Adipocyte (in vitro differentiated cells): ENCODE measurements around the gene IFIT3.

Experiments
- DNase-seq: peaks from one replicate; pipeline ENCODE4 v3.0.0-alpha.2; 2015; ENCODE audit warnings: low read depth
- H3K27me3 ChIP-seq: replicated peaks from 2 replicates; pipeline ENCODE4 v1.7.0; 2013; ENCODE audit warnings: mild to moderate bottlenecking, low read length, moderate library complexity; ENCODE audit not compliant: control insufficient read depth, insufficient read depth
- H3K36me3 ChIP-seq: 2 replicates; pipeline ENCODE4 v1.7.0; 2013; ENCODE audit warnings: low read length, mild to moderate bottlenecking, moderate library complexity; ENCODE audit not compliant: control insufficient read depth, insufficient read depth, severe bottlenecking
- H3K4me1 ChIP-seq: 2 replicates; pipeline ENCODE4 v1.7.0; 2013; ENCODE audit warnings: mild to moderate bottlenecking, low read length, moderate library complexity; ENCODE audit not compliant: control insufficient read depth, insufficient read depth
- H3K4me3 ChIP-seq: 2 replicates; pipeline ENCODE4 v1.7.0; 2013; ENCODE audit warnings: mild to moderate bottlenecking, low read length, moderate library complexity
- H3K9ac ChIP-seq: 2 replicates; pipeline ENCODE4 v1.7.0; 2013; ENCODE audit warnings: mild to moderate bottlenecking, low read length, moderate library complexity
- H3K9me3 ChIP-seq: 2 replicates; pipeline ENCODE4 v1.7.0; 2013; ENCODE audit warnings: mild to moderate bottlenecking, low read length, moderate library complexity; ENCODE audit not compliant: control insufficient read depth

The IFIT3 gene

GRCh38 chr10:89294721-89295239 lies 33.0 kb upstream of the IFIT3 start:
- Histone ChIP-seq H3K4me1 (peaks cover 29% of the 10 kb centered on the region), H3K36me3 (no peaks in the 10 kb centered on the region), H3K9ac (no peak overlapping the region), H3K27me3 (no peaks in the 10 kb centered on the region), H3K9me3 (no peaks in the 10 kb centered on the region), H3K4me3 (no peak overlapping the region)
- no peak for DNase-seq

GRCh38 chr10:89295597-89295996 lies 32.2 kb upstream of the IFIT3 start:
- H3K27me3 ChIP-seq: no peaks in the 10 kb centered on the region
- peak; percentile 86 for DNase-seq
- no peaks in the 10 kb centered on the region for H3K9me3 ChIP-seq
- H3K9ac ChIP-seq: peak overlapping the region; percentile 67
- peaks cover 29% of the 10 kb centered on the region for H3K4me1 ChIP-seq
- H3K36me3 ChIP-seq: no peaks in the 10 kb centered on the region
- peak overlapping the region; percentile 67 for H3K4me3 ChIP-seq

- peak; percentile 76 for DNase-seq
- H3K4me1 ChIP-seq: peaks cover 35% of the 10 kb centered on the region
- H3K9ac ChIP-seq: peak overlapping the region; percentile 76
- no peaks in the 10 kb centered on the region for H3K27me3 ChIP-seq
- peak overlapping the region; percentile 67 for H3K4me3 ChIP-seq
- no peaks in the 10 kb centered on the region for H3K36me3 ChIP-seq
- H3K9me3 ChIP-seq: no peaks in the 10 kb centered on the region
Measured at GRCh38 chr10:89296220-89296648, 31.6 kb upstream of the IFIT3 start.

GRCh38 chr10:89297356-89297755 lies 30.4 kb upstream of the IFIT3 start:
- no peak for DNase-seq
- Histone ChIP-seq H3K27me3 (no peaks in the 10 kb centered on the region), H3K4me1 (peaks cover 40% of the 10 kb centered on the region), H3K36me3 (no peaks in the 10 kb centered on the region), H3K4me3 (no peak overlapping the region), H3K9me3 (no peaks in the 10 kb centered on the region), H3K9ac (no peak overlapping the region)

- Histone ChIP-seq H3K9ac (no peak overlapping the region), H3K4me1 (peaks cover 44% of the 10 kb centered on the region), H3K36me3 (no peaks in the 10 kb centered on the region), H3K9me3 (no peaks in the 10 kb centered on the region), H3K27me3 (no peaks in the 10 kb centered on the region), H3K4me3 (no peak overlapping the region)
- DNase-seq: no peak
Measured at GRCh38 chr10:89297791-89298190, 30.0 kb upstream of the IFIT3 start.

GRCh38 chr10:89299031-89299430 lies 28.8 kb upstream of the IFIT3 start:
- no peaks in the 10 kb centered on the region for H3K27me3 ChIP-seq

GRCh38 chr10:89301232-89301631 lies 26.6 kb upstream of the IFIT3 start:
- peak overlapping the region; percentile 90 for H3K9ac ChIP-seq
- H3K36me3 ChIP-seq: peaks cover 3% of the 10 kb centered on the region
- peaks cover 33% of the 10 kb centered on the region for H3K4me1 ChIP-seq
- DNase-seq: peak; percentile 63
- no peaks in the 10 kb centered on the region for H3K27me3 ChIP-seq
- H3K4me3 ChIP-seq: peak overlapping the region; percentile 87
- H3K9me3 ChIP-seq: no peaks in the 10 kb centered on the region

More at GRCh38 chr10:89299031-89299430, 28.8 kb upstream of the IFIT3 start:
- H3K4me1 ChIP-seq: peaks cover 50% of the 10 kb centered on the region
- no peak for DNase-seq
- H3K9me3 ChIP-seq: no peaks in the 10 kb centered on the region
- no peak overlapping the region for H3K4me3 ChIP-seq
- H3K9ac ChIP-seq: no peak overlapping the region
- H3K36me3 ChIP-seq: no peaks in the 10 kb centered on the region

GRCh38 chr10:89301721-89302445 lies 25.9 kb upstream of the IFIT3 start, which contains the start of gene IFIT2:
IFIT2 (plus strand) TSS chr10:89302046; CDS start chr10:89302124, 78 bp downstream.
- no peaks in the 10 kb centered on the region for H3K27me3 ChIP-seq
- peaks cover 6% of the 10 kb centered on the region for H3K36me3 ChIP-seq
- peak; percentile 81 for DNase-seq
- H3K9ac ChIP-seq: peak within 1 kb of the TSS; percentile 90
- H3K4me3 ChIP-seq: peak within 1 kb of the TSS; percentile 87
- H3K9me3 ChIP-seq: no peaks in the 10 kb centered on the region
- H3K4me1 ChIP-seq: peaks cover 26% of the 10 kb centered on the region

GRCh38 chr10:89302625-89303024 lies 25.2 kb upstream of the IFIT3 start:
- H3K9ac ChIP-seq: peak overlapping the region; percentile 90
- peak overlapping the region; percentile 87 for H3K4me3 ChIP-seq
- peaks cover 28% of the 10 kb centered on the region for H3K4me1 ChIP-seq
- no peaks in the 10 kb centered on the region for H3K27me3 ChIP-seq
- peaks cover 6% of the 10 kb centered on the region for H3K36me3 ChIP-seq
- DNase-seq: peak; percentile 24
- no peaks in the 10 kb centered on the region for H3K9me3 ChIP-seq

GRCh38 chr10:89303161-89303560 lies 24.6 kb upstream of the IFIT3 start:
- peak overlapping the region; percentile 87 for H3K4me3 ChIP-seq
- H3K9ac ChIP-seq: peak overlapping the region; percentile 90
- peaks cover 6% of the 10 kb centered on the region for H3K36me3 ChIP-seq
- H3K4me1 ChIP-seq: peaks cover 31% of the 10 kb centered on the region
- no peak for DNase-seq
- H3K27me3 ChIP-seq: no peaks in the 10 kb centered on the region
- H3K9me3 ChIP-seq: no peaks in the 10 kb centered on the region

- Histone ChIP-seq H3K27me3 (no peaks in the 10 kb centered on the region), H3K9ac (no peak overlapping the region), H3K4me1 (peaks cover 31% of the 10 kb centered on the region), H3K4me3 (no peak overlapping the region), H3K36me3 (peaks cover 6% of the 10 kb centered on the region), H3K9me3 (no peaks in the 10 kb centered on the region)
- no peak for DNase-seq
Measured at GRCh38 chr10:89304026-89304425, 23.8 kb upstream of the IFIT3 start.
